Putamen (tissue), 1 donor: ENCODE results near the gene TYW1.
"Not testable (repeated sequence)": the region's sequence is repeated elsewhere in the genome, so short reads cannot be mapped to it uniquely, and the experiment has no call there.

Source experiments
- DNase-seq: peaks from one replicate; pipeline ENCODE4 v3.0.0-alpha.2; 2016; ENCODE audit warnings: low spot score

The TYW1 gene

DNA sequence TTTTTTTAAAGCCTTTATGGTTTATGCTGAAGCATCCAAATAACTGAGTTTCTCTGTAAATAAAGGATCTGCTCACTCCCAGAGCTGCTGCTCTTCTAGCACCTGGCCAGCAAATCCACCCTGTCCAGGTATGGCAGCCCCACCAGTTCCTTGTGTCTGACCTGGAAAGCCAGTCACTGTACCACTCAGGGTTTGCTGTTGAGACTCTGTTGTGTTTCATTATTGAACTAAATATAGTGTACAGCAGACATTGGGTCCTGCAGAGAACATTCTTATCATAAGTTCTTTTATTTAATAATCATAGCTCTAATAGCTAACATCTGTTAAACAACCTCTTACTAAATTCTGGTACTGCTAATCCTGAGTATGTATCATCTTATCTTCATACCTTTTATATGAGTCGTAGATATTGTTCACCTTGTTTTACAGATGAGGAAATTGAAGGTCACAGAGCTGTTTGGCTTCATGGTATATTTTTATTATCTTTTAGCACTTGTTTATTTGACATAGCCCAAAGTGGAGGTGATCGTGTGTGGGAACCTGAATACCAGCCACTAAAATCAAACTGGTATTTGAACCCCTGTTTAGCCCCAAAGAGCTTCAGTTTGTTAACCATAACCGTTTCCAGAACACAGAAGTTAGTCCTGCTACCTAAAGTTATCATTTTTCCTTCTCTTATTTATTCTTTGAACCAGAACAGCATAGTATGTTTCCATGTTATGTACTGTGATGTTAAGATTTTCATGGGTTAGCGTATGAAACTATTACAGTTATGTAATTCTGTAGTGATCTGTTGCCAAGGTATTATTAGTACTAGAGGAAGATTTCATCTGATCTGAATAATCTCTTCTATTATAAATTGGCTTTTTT is 139.2 kb downstream of the TYW1 start:
- not testable (repeated sequence) for DNase-seq

DNA sequence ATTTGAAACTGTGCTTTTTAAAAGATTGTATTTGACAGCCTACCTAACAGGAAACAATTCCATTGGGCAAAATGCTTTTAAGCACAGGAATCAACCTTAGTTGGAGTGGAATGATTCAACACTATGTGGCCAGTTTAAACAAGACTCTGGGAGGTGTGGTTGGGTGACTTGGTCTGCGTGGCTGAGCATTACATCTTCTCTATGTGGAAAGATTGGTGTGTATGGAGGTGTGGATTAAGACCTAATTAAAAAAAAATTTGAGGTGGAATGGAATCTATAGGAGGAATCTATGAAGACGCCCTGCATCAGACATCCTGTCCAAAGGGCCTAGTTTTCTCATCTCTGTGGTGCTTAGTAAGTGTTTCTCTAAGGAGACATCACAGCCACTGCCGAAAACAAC is 140.9 kb downstream of the TYW1 start:
- DNase-seq: not testable (repeated sequence)

DNA sequence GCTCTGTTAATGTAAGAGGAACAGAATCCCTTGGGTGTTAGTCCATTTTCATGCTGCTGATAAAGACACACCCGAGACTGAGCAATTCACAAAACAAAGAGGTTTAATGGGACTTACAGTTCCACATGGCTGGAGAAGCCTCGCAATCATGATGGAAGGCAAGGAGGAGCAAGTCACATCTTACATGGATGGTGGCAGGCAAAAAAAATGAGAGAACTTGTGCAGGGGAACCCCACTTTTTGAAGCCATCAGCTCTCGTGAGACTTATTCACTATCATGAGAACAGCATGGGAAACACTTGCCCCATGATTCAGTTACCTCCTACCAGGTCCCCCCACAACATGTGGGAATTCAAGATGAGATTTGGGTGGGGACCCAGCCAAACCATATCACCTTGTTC is 143.2 kb downstream of the TYW1 start:
- not testable (repeated sequence) for DNase-seq

DNA sequence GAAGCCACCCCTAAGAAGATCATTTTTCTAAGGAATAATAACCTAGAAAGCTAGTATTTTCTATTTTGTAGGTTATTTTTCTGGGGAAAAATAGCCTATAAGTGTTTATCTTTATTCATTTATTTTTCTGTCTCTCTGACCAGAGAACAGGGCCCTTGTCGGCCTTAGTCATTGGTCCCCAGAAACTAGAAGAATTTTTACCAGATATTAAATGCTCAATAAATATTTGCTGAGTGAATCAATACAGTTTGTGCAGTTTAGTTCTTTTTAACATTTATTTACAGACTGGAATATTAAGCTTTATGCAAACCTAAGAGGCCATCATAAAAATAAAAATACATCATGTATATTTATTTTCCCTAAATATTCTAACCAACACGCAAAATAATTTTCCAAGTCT is 144.4 kb downstream of the TYW1 start:
- not testable (repeated sequence) for DNase-seq

DNA sequence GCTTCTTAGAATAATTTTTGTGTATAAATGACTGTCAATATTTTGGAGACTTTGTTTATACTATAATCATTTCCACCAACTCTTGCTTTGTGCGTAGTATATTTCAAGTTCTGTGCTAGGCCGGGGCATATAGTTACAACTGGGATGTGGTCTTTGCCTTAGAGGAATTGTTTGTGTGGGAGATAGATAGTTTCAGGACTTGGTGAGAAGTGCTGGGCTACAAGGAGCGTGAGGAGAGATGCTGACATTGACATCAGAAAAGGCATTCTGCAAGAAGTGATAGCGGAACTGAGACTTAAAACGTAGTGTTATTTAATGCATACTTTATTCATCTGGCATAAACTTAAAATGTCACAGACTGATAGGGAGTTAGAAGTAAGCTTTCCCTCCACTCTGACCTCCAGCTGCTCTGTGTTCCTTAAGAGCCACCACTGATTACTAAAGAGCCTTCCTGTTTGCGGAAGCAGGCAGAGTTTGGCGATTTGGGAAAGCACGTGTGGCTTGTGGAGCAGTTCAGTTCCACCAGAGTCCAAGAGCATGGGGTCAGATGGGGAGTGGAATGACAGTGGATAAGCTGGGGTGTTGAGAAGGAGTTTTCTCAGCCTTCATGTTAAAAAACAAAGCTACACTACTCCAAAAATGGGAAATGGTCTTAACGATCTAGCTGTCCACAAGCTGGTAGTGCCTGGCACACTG is 146.6 kb downstream of the TYW1 start:
- DNase-seq: not testable (repeated sequence)

DNA sequence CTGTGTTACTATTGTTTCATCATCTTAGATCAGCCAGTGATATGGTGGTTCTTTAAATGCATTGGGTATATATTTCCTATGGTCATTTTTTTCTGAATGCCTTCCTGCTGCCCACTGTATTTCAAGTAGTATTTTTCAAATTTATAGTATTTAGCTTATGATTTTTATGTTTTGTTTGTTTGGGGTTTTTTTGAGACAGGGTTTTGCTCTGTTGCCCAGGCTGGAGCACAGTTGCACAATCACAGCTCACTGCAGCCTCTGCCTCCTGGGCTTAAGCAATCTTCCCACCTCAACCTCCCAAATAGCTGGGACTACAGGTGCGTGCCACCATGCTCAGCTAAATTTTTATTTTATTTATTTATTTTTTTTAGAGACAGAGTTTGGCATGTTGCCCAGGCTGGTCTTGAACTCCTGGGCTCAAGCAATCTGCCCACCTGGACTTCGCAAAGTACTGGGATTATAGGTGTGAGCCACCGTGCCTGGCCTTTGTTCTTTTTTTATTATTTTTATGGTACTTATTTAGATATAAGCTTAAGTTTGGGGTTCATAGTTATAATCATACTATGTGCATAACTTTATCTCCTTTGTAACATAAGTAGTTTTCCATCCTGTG is 149.1 kb downstream of the TYW1 start:
- not testable (repeated sequence) for DNase-seq

DNA sequence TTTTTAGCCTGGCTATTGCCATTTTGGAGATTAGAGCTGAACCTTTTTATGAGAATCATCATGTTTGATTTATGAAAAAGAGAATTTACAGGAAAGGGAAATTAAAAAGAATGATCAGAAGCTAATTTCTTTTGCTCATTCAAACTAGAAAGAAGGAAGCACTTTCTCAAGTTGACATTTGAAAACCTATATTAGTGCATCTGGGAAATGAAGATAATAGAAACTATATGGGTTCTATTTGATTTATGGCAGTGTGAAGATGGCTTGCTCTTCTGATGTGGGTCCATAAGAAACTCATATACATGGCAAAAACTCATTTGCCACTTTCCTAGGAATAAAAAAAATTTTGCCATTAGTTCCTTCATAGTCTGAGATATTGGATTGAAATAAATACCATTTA is 152.5 kb downstream of the TYW1 start:
- DNase-seq: not testable (repeated sequence)

DNA sequence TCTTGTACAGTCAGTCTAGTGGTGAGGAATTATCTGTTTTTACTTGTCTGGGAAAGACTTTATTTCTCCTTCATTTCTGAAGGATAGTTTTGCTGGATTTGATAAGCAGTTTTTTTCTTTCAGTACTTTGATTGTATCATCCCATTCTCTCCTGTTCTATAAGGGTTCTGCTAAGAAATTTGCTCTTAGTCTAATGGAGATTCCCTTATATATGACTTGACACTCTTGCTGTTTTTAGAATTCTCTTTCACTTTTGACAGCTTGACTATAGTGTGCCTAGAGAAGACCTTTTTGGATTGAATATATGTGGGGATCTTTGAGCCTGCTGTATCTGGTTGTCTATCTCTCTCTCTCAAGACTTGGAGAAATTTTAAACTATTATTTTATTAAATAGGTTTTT is 157.7 kb downstream of the TYW1 start:
- DNase-seq: not testable (repeated sequence)

DNA sequence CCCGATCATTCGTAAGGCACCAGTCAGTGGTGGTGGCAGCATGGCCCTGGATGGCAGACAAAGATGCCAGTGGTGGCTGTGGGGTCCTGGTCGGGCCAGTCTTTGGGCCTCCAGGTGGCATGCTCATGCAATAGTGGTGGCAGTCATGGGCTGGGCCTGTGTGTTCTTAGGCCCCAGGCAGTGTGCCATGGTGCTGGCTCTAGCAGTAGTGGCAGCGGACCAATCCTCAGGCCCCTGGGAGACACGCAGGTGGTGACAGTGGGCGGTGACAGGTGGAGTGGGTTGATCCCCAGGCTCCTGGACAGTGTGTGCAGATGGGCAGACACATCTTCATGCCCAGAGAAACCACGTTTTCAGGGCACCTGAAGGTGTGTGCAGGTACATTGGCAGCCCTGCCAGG is 159.4 kb downstream of the TYW1 start:
- DNase-seq: not testable (repeated sequence)

DNA sequence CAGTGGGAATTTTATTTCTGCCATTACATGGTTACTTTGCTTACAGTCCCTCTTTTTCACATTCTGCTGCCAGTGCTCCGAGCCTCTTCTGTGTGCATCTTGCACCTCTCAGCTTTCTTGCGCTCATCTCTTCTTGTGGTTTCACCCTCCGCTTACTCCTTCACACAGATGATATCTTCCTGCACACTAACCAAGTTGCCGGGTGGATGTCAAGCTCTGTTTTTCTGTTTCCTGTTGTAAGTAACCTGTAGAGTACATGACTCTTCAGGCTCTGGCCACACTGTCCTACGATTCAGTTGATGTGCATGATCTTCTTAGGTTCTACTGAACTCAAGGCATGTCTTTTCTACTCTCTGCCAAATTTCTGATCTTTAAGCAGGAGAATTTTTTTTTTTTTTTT is 166.7 kb downstream of the TYW1 start:
- DNase-seq: not testable (repeated sequence)

DNA sequence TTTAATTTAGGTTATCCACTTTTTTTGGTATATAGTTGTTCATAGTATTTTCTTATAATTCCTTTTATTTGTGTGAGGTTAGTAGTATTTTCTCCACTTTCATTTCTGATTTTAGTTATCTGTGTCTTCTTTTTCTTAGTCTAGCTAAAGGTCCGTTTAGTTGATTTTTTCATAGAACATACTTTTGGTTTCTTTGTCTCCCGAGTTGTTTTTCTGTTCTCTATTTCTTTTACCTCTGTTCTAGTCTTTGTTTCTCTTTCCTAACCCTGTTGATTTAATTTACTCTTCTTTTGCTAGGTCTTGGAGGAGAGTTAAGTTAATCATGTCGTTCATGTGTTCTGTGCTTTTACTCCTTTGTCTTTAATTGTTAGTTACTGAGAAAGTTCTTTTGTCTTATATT is 174.5 kb downstream of the TYW1 start:
- not testable (repeated sequence) for DNase-seq

DNA sequence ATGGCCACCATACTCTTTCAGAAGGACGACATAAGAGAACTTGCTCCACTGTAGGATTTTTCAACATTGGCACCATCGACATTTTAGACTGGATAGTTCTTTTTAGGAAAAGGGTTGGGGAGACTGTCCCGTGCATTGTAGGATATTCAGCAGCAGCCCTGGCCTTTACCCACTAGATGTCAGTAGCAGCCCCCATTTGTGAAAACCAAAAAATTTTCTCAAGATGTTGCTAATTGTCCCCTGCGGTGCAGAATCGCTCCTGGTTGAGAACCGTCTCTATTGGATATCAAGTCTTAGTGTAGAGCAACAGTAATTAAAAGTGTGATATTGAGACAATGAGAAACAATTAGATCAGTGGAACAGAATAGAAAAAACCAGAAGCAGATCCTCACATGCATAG is 180.1 kb downstream of the TYW1 start:
- not testable (repeated sequence) for DNase-seq

DNA sequence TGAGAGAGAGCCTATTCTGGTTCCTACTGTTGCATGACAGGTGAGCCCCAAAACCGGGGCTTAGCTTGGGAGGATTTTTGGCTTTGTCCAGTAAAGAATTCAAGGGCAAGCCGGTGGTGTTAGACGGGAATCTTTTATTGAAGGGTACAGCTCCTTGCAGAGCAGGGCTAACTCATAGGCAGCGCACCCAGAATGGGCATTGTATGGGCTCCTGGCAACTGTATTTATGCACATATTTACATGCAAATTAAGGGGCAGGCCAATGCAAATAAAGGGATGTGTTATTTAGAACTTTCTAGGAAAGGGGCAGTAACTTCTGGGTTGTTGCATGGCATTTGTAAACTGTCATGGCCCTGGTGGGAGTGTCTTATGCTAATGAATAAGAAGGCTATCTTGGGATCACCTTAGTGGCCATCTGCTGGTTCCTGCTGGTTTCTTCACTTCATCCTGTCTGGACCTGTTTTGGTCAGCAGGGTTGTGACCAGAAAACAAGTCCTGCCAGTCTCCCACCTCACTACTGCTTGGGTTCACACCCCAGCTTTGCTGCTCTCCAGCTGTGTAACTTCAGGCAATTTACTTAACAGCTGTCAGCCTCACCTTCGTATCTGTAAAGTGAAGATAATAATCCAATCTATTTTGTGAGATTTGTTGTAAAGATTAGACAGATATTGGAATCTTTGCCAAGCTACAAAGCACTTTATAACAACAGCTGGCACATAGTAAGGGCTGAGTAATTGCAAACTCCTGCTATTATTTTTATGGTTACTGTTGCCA is 182.5 kb downstream of the TYW1 start:
- not testable (repeated sequence) for DNase-seq

DNA sequence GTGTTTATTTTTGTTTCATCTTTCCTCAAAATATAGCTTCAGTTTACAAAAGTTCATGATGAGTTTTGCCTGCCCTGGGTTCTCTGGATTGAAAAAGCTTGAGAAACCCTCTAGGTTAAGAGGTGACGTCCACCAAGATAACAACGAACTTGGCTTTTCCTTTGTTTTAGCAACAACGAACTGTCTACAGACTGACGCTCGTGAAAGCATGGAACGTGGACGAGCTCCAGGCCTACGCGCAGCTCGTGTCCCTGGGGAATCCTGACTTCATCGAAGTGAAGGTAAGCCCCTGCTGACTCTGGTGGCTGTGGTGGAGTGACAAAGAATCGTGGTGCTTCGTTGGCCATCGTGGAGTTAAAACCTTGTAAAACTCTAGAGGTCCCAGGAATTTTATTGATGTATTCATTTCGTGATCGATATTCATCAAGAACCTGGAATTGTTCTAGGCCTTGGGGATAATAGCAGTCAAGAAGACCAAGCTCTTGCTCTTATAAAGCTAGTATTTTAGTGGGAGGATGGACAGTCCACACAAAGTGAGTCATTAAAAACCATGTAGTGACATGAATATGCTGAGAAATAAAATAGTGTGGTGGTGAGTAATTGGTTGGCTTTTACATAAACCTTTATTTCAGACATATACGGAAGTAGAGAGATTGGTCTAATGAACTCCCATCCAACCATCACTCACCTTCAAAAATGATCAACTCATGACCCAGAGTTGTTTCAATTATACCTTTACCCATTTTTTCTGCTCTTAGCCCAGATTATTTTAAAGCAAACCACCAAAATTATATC is 186.5 kb downstream of the TYW1 start:
- DNase-seq: not testable (repeated sequence)

DNA sequence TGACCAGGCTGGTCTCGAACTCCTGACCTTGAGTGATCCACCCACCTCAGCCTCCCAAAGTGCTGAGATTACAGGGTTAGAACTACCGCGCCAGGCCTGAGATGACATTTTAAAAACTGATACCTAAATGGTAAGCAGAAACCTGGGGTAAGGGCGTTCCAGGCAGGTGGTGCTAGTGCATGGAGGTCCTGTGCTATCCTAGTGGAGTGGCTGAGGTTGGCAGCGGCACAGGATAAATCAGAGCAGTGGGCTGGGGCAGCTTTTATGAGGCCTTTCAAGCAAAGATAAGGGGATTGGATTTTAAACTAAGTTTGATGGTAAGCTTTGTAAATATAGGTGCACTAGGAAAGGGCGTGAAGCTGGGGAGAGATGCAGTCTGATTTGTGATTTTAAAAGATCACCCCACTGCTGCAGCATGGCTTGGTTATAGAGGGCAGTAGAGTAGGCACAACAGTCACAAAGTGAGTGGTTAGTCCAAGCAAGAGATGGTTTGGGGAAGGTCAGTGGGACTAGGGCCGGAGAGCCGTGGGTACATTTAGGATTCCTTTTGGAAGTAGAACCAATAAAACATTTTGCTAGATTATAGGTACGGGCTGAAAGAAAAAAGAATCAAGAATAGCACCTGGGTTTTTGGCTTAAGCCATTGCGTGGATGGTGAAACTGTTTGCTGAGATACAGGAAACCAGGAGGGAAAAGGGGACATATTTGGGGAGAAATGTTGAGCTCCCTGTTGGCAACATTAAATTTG is 188.5 kb downstream of the TYW1 start:
- DNase-seq: not testable (repeated sequence)

DNA sequence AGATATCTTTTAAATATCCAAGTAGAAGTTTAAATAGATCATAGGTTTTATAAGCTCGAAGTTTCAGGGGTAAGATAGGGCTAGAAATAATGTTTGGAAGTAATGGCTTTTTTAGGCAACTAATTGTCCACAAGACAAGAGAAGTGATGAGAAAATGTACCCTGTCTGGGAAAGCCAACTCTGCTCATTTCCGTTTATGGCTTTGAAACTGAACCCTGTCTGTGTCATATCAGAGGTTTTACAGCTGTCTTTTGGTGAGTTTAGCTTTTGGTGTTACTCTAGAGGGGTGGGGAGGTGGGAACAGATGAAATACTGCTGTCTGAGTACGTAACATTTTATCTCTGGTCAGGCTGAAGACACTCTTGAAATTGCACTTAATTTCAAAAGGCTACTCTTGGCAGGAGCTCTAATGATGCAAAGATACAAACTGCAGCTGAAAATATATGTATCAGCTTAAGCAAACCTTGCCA is 189.1 kb downstream of the TYW1 start:
- DNase-seq: not testable (repeated sequence)

DNA sequence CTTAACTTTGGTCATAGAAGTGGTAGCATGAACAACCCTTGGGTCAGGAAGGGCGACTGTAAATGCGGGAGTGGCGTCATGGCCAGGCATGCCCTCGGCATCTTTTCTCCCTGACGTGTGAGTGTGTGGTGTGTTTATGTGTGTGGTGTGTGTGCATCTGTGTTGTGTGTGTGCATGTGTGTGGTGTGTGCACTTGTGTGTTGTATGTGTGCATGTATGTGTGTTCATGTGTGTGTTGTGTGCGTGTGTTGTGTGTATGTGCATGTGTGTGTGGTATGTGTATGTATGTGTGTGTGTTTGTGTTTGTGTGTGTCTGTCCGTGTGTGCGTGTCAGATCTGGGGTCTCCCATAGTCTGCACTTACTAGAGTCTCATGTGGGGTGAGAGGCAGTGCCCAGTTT is 192.5 kb downstream of the TYW1 start:
- DNase-seq: not testable (repeated sequence)

DNA sequence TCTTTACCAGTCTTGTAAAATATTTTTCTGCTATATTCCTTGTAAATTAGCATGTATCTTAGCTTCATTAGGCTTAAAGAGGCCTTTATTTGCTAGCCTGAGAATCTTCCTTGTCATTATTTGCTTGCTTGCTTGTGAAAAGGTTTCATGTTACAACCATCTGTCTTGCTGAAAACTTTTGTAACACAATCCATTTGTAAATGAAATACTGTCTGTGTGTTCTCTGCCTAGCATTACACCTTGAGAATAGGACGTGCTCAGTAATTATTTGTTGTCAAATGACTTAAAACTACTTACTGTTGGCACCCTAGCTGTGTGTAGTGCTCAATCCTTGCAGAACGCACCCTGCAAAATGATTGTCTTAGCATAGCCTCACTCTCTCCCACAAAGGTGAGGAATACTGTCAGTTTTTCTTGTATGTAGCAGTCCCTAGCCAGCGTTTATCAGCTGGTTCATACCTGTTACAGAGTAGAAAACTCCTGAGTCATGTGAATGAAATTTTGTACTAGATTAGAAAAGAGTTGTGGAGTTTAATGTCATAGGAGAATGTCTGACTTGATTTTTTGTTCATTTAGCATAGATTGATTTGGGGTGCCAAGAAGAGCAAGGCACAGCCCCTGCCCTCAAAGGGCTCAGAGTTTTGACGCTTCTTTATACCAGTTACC is 193.3 kb downstream of the TYW1 start:
- not testable (repeated sequence) for DNase-seq

DNA sequence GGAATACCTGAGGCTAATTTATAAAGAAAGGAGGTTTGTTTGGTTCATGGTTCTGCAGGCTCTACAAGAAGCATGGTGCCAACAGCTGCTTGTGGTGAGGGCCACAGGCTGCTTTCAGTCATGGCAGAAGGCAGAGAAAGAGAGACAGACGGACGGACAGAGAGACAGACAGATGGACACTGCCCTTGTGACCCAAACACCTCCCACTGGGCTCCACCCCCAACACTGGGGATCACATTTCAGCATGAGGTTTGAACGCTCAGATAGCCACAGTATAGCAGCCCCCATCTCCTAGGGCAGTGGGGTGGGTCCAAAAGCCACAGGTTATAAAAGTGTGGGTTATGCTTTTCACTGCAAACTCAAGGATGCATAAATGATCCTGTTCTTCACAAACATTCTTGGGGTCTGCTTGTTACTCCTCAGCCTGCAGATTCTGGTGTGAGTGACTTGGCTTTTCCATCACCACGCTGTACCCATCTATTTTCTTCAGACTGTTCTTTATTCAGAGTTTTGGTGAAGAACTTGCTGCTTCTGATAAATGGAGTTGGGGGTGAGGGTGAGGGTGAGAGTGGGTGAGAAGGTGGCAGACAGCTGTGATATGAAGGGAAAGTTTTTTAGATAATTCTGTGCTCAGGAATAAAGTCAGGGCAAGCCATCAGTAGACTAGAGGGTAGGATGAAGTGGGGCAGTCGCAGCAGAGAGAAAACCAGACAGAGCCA is 194.5 kb downstream of the TYW1 start:
- not testable (repeated sequence) for DNase-seq
